ENCODE measurements around the gene AHCTF1. TPM values are rescaled to one million over a fixed set of nuclear protein-coding genes. Genes with fewer than 3 reads are reported as not detected.

The AHCTF1 gene
- total and polyA plus RNA-seq, 4 donors: 4.2 to 17.5 (median 10.6) TPM

- Histone ChIP-seq H3K9ac (ENCODE audit: low read depth in 1 of 2, low read length in 2 of 2) (no peak overlapping the region), H3K27me3 (ENCODE audit: control insufficient read depth in 4 of 4, insufficient read depth in 4 of 4, low read length in 3 of 4) (no peaks in the 10 kb centered on the region), H3K4me1 (ENCODE audit: control insufficient read depth in 4 of 4, insufficient read depth in 4 of 4, low read length in 3 of 4) (no peaks in the 10 kb centered on the region), H3K36me3 (ENCODE audit: control insufficient read depth in 4 of 4, insufficient read depth in 3 of 4, low read depth in 1 of 4, low read length in 3 of 4) (peaks cover 7 to 44% (median 27%) of the 10 kb centered on the region in 4 donors), H3K9me3 (ENCODE audit: control insufficient read depth in 4 of 4, low read length in 3 of 4) (no peaks in the 10 kb centered on the region), H3K4me3 (ENCODE audit: low read depth in 1 of 3, low read length in 3 of 3) (no peak overlapping the region), H3K27ac (ENCODE audit: low read depth in 1 of 2, low read length in 2 of 2) (no peak overlapping the region)
- no peak for DNase-seq (ENCODE audit: low spot score)
- TF ChIP-seq FOXA2 (IDR thresholded peaks at IDR 0.05) (no peak), ATF3 (IDR thresholded peaks at IDR 0.05) (no peak), GABPA (IDR thresholded peaks at IDR 0.05 in 1 of 2, conservative IDR thresholded peaks at IDR 0.05 in 1 of 2) (no peak), EGR1 (IDR thresholded peaks at IDR 0.05; ENCODE audit: low read depth in 2 of 2) (no peak), TAF1 (conservative IDR thresholded peaks at IDR 0.05) (no peak)
- 89% methylated on average over 1 of the region's 1 CpG for WGBS
Observed at GRCh38 chr1:246906833-246907232, 24.9 kb downstream of the AHCTF1 start.

- no peak for DNase-seq (ENCODE audit: low spot score)
- Histone ChIP-seq H3K4me1 (ENCODE audit: control insufficient read depth in 4 of 4, insufficient read depth in 4 of 4, low read length in 3 of 4) (no peaks in the 10 kb centered on the region), H3K27me3 (ENCODE audit: control insufficient read depth in 4 of 4, insufficient read depth in 4 of 4, low read length in 3 of 4) (no peaks in the 10 kb centered on the region), H3K9me3 (ENCODE audit: control insufficient read depth in 4 of 4, low read length in 3 of 4) (no peaks in the 10 kb centered on the region), H3K36me3 (ENCODE audit: control insufficient read depth in 4 of 4, insufficient read depth in 3 of 4, low read depth in 1 of 4, low read length in 3 of 4) (peaks cover 9 to 61% (median 40%) of the 10 kb centered on the region in 4 donors), H3K27ac (ENCODE audit: low read depth in 1 of 2, low read length in 2 of 2) (no peak overlapping the region), H3K9ac (ENCODE audit: low read depth in 1 of 2, low read length in 2 of 2) (no peak overlapping the region), H3K4me3 (ENCODE audit: low read depth in 1 of 3, low read length in 3 of 3) (no peak overlapping the region)
- WGBS: 64% methylated on average over 5 of the region's 5 CpGs
- TF ChIP-seq GABPA (IDR thresholded peaks at IDR 0.05 in 1 of 2, conservative IDR thresholded peaks at IDR 0.05 in 1 of 2) (no peak), HNF4A (conservative IDR thresholded peaks at IDR 0.05) (peak; percentile 33 to 55)
Observed at GRCh38 chr1:246901874-246902273, 29.9 kb downstream of the AHCTF1 start.

- peaks cover 7 to 61% (median 46%) of the 10 kb centered on the region in 4 donors for H3K36me3 ChIP-seq (ENCODE audit: control insufficient read depth in 4 of 4, insufficient read depth in 3 of 4, low read depth in 1 of 4, low read length in 3 of 4)
- H3K9ac ChIP-seq (ENCODE audit: low read depth in 1 of 2, low read length in 2 of 2): no peak overlapping the region
Observed at GRCh38 chr1:246897302-246897701, 34.4 kb downstream of the AHCTF1 start.

More at GRCh38 chr1:246897302-246897701, 34.4 kb downstream of the AHCTF1 start:
- DNase-seq (ENCODE audit: low spot score): no peak
- no peaks in the 10 kb centered on the region for H3K9me3 ChIP-seq (ENCODE audit: control insufficient read depth in 4 of 4, low read length in 3 of 4)
- H3K4me3 ChIP-seq (ENCODE audit: low read depth in 1 of 3, low read length in 3 of 3): no peak overlapping the region
- no peaks in the 10 kb centered on the region for H3K27me3 ChIP-seq (ENCODE audit: control insufficient read depth in 4 of 4, insufficient read depth in 4 of 4, low read length in 3 of 4)
- WGBS: 97% methylated on average over 5 of the region's 5 CpGs
- H3K4me1 ChIP-seq (ENCODE audit: control insufficient read depth in 4 of 4, insufficient read depth in 4 of 4, low read length in 3 of 4): no peaks in the 10 kb centered on the region
- H3K27ac ChIP-seq (ENCODE audit: low read depth in 1 of 2, low read length in 2 of 2): no peak overlapping the region
- no peak for TF ChIP-seq JUND (IDR thresholded peaks at IDR 0.05)
- TF ChIP-seq TAF1 (conservative IDR thresholded peaks at IDR 0.05): no peak
- TF ChIP-seq SP1 (IDR thresholded peaks at IDR 0.05): no peak
- no peak for TF ChIP-seq MAX (IDR thresholded peaks at IDR 0.05)
- TF ChIP-seq HNF4G (IDR thresholded peaks at IDR 0.05): no peak
- no peak for TF ChIP-seq CTCF (IDR thresholded peaks at IDR 0.05; ENCODE audit: low read depth, low read length, missing input control)
- no peak for TF ChIP-seq RXRA (IDR thresholded peaks at IDR 0.05)
- no peak for TF ChIP-seq RAD21 (IDR thresholded peaks at IDR 0.05)
- TF ChIP-seq GABPA (IDR thresholded peaks at IDR 0.05 in 1 of 2, conservative IDR thresholded peaks at IDR 0.05 in 1 of 2): no peak
- no peak for TF ChIP-seq ZBTB33 (IDR thresholded peaks at IDR 0.05)
- no peak for TF ChIP-seq REST (IDR thresholded peaks at IDR 0.05)
- TF ChIP-seq HNF4A (conservative IDR thresholded peaks at IDR 0.05): no peak
- TF ChIP-seq FOXA1 (IDR thresholded peaks at IDR 0.05): no peak
